Uterus (tissue), 2 donors: ENCODE measurements around the gene ITLN2.

Source experiments
- POLR2A ChIP-seq, 2 donors: fragments of 450-650 bp; IDR thresholded peaks; one replicate each; pipeline ENCODE4 v1.6.1; 2016; ENCODE audit warnings: antibody characterized with exemption in 2 of 2, mild to moderate bottlenecking in 1 of 2, moderate library complexity in 1 of 2
- TF ChIP-seq, protein P1 (sequence below), 4 experiments: fragments of 200-600 bp in 2 of 4; fragments of 450-650 bp in 2 of 4; sonication (generic) in 2 of 4; IDR thresholded peaks; one replicate each; pipeline ENCODE4 v1.5.1; 2016 to 2019; ENCODE audit warnings: antibody characterized with exemption in 4 of 4, mild to moderate bottlenecking in 2 of 4, moderate library complexity in 1 of 4

DNA sequence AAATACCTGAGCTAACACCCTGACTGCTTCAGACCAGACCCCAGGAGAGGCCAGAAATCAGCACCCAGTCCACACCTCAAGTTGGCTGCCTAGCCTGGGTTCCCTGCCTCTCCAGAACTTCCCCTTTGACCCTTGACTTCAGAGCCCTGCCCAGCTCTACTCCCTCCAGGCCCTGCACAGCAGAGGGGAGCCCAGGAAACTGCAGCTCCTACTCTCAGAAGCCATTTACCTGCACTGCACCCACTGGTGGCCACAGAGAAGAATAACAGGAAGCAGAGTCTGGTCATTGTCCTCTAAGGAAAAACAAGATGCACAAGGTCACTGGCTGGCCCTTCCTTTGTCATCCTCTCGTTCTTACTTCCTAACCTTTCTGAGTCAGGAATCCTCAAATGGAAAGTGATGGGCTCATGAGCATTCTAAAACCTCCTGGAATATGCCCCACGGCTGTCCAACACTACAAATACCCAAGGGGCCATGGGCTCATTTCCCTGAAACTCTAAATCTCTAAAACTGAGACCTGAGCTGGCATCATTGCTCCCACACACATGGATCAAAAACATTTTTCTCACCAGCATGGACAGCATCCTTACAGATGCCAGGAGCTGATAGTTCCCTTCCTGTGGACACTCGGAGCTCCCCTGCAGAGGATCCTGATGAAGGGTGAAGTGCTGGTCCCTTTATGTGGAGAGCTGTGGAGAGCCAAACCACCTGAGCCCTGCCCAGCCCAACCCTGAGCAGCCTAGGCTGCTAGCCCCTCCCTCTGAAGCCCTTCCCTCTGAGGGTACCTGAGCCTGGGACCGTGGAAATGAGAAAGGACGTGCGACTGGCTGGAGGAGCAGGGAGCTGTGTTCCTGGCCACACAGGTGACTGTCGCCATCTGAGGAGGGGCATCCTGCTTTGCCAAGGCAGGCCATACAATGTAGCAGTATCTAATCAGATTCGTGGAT is at the start of gene ITLN2:
- TF ChIP-seq, protein P1, sequence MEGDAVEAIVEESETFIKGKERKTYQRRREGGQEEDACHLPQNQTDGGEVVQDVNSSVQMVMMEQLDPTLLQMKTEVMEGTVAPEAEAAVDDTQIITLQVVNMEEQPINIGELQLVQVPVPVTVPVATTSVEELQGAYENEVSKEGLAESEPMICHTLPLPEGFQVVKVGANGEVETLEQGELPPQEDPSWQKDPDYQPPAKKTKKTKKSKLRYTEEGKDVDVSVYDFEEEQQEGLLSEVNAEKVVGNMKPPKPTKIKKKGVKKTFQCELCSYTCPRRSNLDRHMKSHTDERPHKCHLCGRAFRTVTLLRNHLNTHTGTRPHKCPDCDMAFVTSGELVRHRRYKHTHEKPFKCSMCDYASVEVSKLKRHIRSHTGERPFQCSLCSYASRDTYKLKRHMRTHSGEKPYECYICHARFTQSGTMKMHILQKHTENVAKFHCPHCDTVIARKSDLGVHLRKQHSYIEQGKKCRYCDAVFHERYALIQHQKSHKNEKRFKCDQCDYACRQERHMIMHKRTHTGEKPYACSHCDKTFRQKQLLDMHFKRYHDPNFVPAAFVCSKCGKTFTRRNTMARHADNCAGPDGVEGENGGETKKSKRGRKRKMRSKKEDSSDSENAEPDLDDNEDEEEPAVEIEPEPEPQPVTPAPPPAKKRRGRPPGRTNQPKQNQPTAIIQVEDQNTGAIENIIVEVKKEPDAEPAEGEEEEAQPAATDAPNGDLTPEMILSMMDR (IDR thresholded peaks at IDR 0.05), result peak in 1 of 4 experiments; percentile 11
- TF ChIP-seq POLR2A (IDR thresholded peaks at IDR 0.05), result no peak
